ENCODE data around the gene RPA1. TPM values are rescaled to one million over a fixed set of nuclear protein-coding genes. Genes with fewer than 3 reads are reported as not detected.

Gene RPA1
- total and polyA plus RNA-seq, 2 of the 8 experiments (the other 6 are each of a cell fraction or from before 2014, with no cell fraction given): 79.1 to 194 TPM

- no peak overlapping the region for H2BK120ac ChIP-seq (replicated peaks; ENCODE audit: low read depth, low read length)
- FAIRE-seq: no peak
These were observed 118.7 kb downstream of the RPA1 start for GRCh38 chr17:1948517-1948825.

More at GRCh38 chr17:1948517-1948825, 118.7 kb downstream of the RPA1 start:
- Histone ChIP-seq H4K20me1 (replicated peaks in 1 of 2; ENCODE audit: control insufficient read depth in 1 of 2, insufficient read depth in 2 of 2, low read length in 2 of 2) (peaks cover 0 to 5% of the 10 kb centered on the region in 2 experiments), H4K91ac (replicated peaks; ENCODE audit: insufficient read length, low read length) (no peak overlapping the region), H3K4me2 (ENCODE audit: insufficient read depth in 1 of 2, low read depth in 2 of 2, low read length in 2 of 2) (no peak overlapping the region), H3K18ac (ENCODE audit: extremely low read depth, low read length) (no peak overlapping the region), H3K79me2 (ENCODE audit: control insufficient read depth in 1 of 2, insufficient read depth in 2 of 2, low read length in 2 of 2) (no peaks in the 10 kb centered on the region), H3K79me1 (ENCODE audit: low read depth, low read length) (no peaks in the 10 kb centered on the region), H3K27ac (ENCODE audit: low read depth, low read length) (no peak overlapping the region), H2BK15ac (ENCODE audit: low read length) (no peak overlapping the region), H3K23ac (ENCODE audit: insufficient read length) (no peak overlapping the region), H3K27me3 (replicated peaks in 1 of 4; ENCODE audit: control insufficient read depth in 3 of 4, extremely low read depth in 1 of 4, insufficient read depth in 3 of 4, low read length in 3 of 4) (no peaks in the 10 kb centered on the region), H3K4me1 (replicated peaks in 1 of 4; ENCODE audit: control insufficient read depth in 3 of 4, insufficient read depth in 4 of 4, low read length in 3 of 4) (no peaks in the 10 kb centered on the region), H4K5ac (ENCODE audit: insufficient read length, low read depth, low read length) (no peak overlapping the region), H2AFZ (ENCODE audit: low read length) (no peak overlapping the region), H2BK12ac (ENCODE audit: low read depth, low read length) (no peak overlapping the region), H3K23me2 (ENCODE audit: low read depth, low read length) (no peaks in the 10 kb centered on the region), H3K56ac (replicated peaks; ENCODE audit: insufficient read length, low read depth, low read length) (no peak overlapping the region), H3K9me3 (ENCODE audit: insufficient read depth in 2 of 2, low read depth in 1 of 2, low read length in 1 of 2) (no peaks in the 10 kb centered on the region), H3K4me3 (ENCODE audit: extremely low read depth in 1 of 4, insufficient read depth in 2 of 4, low read depth in 3 of 4, low read length in 4 of 4) (no peak overlapping the region), H3K14ac (ENCODE audit: insufficient read length) (no peak overlapping the region), H2AK5ac (ENCODE audit: low read depth, low read length) (no peak overlapping the region), H2BK20ac (ENCODE audit: low read length) (no peak overlapping the region), H3K36me3 (ENCODE audit: control insufficient read depth in 2 of 4, insufficient read depth in 4 of 4, low read length in 3 of 4) (no peaks in the 10 kb centered on the region), H3K4ac (replicated peaks; ENCODE audit: insufficient read length, low read depth, low read length) (no peak overlapping the region), H3K9ac (replicated peaks in 1 of 4; ENCODE audit: extremely low read depth in 1 of 4, low read depth in 3 of 4, low read length in 3 of 4) (no peak overlapping the region), H2BK5ac (ENCODE audit: low read depth, low read length) (no peak overlapping the region), H4K8ac (ENCODE audit: extremely low read depth, insufficient read depth, low read length) (no peak overlapping the region)
- ChIA-PET CTCF (ENCODE audit: partially characterized antibody) (interaction anchor here (1.6 kb wide), 1 partner anchor 11 kb away, joined by 3 read pairs; no protein-coding TSS in a partner anchor), POLR2A (ENCODE audit: partially characterized antibody) (interaction anchor here (1.3 kb wide), 1 partner anchor 10 kb away, joined by 3 read pairs; no protein-coding TSS in a partner anchor)
- WGBS, 2 experiments (ENCODE audit: extremely low coverage in 1 of 2, insufficient coverage in 1 of 2, insufficient read length in 1 of 2, insufficient replicate concordance in 2 of 2, low coverage in 1 of 2, low lambda C conversion rate in 2 of 2, missing lambda C conversion rate in 1 of 2): 88% methylated on average over 8 of the region's 14 CpGs; no CpG with 5 or more reads in 1 of the 2 experiments
- TF ChIP-seq CBX5 (IDR thresholded peaks at IDR 0.05; ENCODE audit: low read depth, low read length) (no peak), BACH1 (IDR thresholded peaks at IDR 0.05; ENCODE audit: low read length) (no peak), TAF1 (IDR thresholded peaks at IDR 0.05; ENCODE audit: low read depth, low read length) (no peak), NRF1 (IDR thresholded peaks at IDR 0.05; ENCODE audit: low read depth, low read length) (no peak), RNF2 (IDR thresholded peaks at IDR 0.05; ENCODE audit: borderline replicate concordance, low read depth, low read length, missing control alignments, poor library complexity, severe bottlenecking) (no peak), KDM1A (IDR thresholded peaks at IDR 0.05; ENCODE audit: borderline replicate concordance, low read length) (no peak), ZNF274 (IDR thresholded peaks at IDR 0.05; ENCODE audit: borderline replicate concordance, extremely low read depth, low read length) (no peak), RFX5 (IDR thresholded peaks at IDR 0.05; ENCODE audit: borderline replicate concordance, low read depth, low read length) (no peak), CBX8 (IDR thresholded peaks at IDR 0.05; ENCODE audit: borderline replicate concordance, low read depth, low read length) (no peak)
- no peak for DNase-seq (ENCODE audit: low read depth in 1 of 2, low spot score in 2 of 2)

Measured in H1 (cell line).